Transverse colon (tissue), 4 donors: ENCODE measurements around the gene C10orf105.

ENCODE experiments used
- CTCF ChIP-seq, 5 experiments: fragments of 200-600 bp in 3 of 5; fragments of 450-650 bp in 2 of 5; sonication (generic) in 3 of 5; IDR thresholded peaks; 1 replicate in 2 of 5; 2 replicates in 3 of 5; pipeline ENCODE4 v1.5.1; 2016 to 2017; ENCODE audit warnings: antibody characterized with exemption in 5 of 5, inconsistent platforms in 3 of 5, mild to moderate bottlenecking in 2 of 5, moderate library complexity in 1 of 5
- POLR2A ChIP-seq: fragments of 450-650 bp; IDR thresholded peaks from one replicate; pipeline ENCODE4 v1.6.1; 2016; ENCODE audit warnings: antibody characterized with exemption, mild to moderate bottlenecking, moderate library complexity
- POLR2AphosphoS5 ChIP-seq, 3 donors: sonication (generic); formaldehyde crosslinking; IDR thresholded peaks; one replicate each; pipeline ENCODE4 v1.6.1; 2016; ENCODE audit warnings: antibody characterized with exemption in 3 of 3

- peak in 2 of 5 experiments; percentile 23 to 28 for TF ChIP-seq CTCF (IDR thresholded peaks at IDR 0.05)
- no peak for TF ChIP-seq POLR2A
- TF ChIP-seq POLR2AphosphoS5 (IDR thresholded peaks at IDR 0.05), result peak in 1 of 3 donors; percentile 18
These were observed 6.2 kb downstream of the C10orf105 start for GRCh38 chr10:71713135-71714030.
